Measurements from ENCODE around the gene MCAM. TPM values are rescaled to one million over a fixed set of nuclear protein-coding genes. Genes with fewer than 3 reads are reported as not detected.
A peak's percentile ranks its signal among the peaks of the same experiment; 100 is the strongest.

The MCAM gene
- total RNA-seq, 2 experiments from 2014 or later = 6.5 to 6.6 TPM

GRCh38 chr11:119355091-119355843, 38.3 kb upstream of the MCAM start:
- POLR2A ChIA-PET = interaction anchor here (1.2 kb wide), 1 partner anchor 20 kb away, joined by 3 read pairs; no protein-coding TSS in a partner anchor
- no peaks in the 10 kb centered on the region for H3K9me3 Mint-ChIP-seq
- peaks cover 41% of the 10 kb centered on the region for H3K27me3 Mint-ChIP-seq
- no peak overlapping the region for H3K27ac Mint-ChIP-seq
- CTCF ChIA-PET = interaction anchor here (0.6 to 4.4 kb wide), 26 partner anchors 7 to 971 kb away, joined by 3 to 115 read pairs (median 6); partner anchors contain the start of genes C1QTNF5, RNF26 and USP2
- no peak for DNase-seq
- no peaks in the 10 kb centered on the region for H3K36me3 Mint-ChIP-seq (ENCODE audit: low read depth)
- peaks cover 19% of the 10 kb centered on the region for H3K4me1 Mint-ChIP-seq
- H3K4me3 Mint-ChIP-seq = no peak overlapping the region

- H3K4me1 Mint-ChIP-seq = peaks cover 13% of the 10 kb centered on the region
- ChIA-PET POLR2A (no interaction called here), CTCF (interaction anchor here (0.9 to 1.1 kb wide), 3 partner anchors 14 to 122 kb away, joined by 3 to 5 read pairs (median 5); no protein-coding TSS in a partner anchor)
- no peak for DNase-seq
- no peak overlapping the region for H3K27ac Mint-ChIP-seq
- peaks cover 41% of the 10 kb centered on the region for H3K27me3 Mint-ChIP-seq
- H3K4me3 Mint-ChIP-seq = no peak overlapping the region
- no peaks in the 10 kb centered on the region for H3K36me3 Mint-ChIP-seq (ENCODE audit: low read depth)
- H3K9me3 Mint-ChIP-seq = no peaks in the 10 kb centered on the region
Measured at GRCh38 chr11:119352857-119353260, 35.9 kb upstream of the MCAM start.

DNA sequence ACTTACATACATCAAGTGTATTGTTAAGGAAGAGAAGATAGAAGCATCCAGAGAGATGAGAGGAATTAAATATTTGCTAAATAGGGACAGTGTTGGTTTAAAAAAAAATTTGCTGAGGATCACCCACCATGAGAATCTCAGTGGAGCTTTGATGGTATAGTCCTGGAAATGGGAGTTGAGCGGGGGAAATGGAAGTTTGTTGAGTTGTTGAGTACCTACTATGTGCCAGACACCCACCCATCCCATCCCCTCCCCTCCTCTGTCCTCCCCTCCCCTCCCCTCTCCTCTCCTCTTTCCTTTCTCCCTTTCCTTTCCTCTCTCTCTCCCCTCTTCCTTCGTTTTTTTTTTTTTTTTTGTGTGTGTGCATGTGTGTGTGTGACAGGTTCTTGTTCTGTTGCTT, 34.3 kb upstream of the MCAM start:
- H3K36me3 Mint-ChIP-seq (ENCODE audit: low read depth) = no peaks in the 10 kb centered on the region
- DNase-seq = no peak
- H3K4me1 Mint-ChIP-seq = peaks cover 9% of the 10 kb centered on the region
- H3K27ac Mint-ChIP-seq = no peak overlapping the region
- CTCF ChIA-PET = interaction anchor here (2.6 kb wide), 1 partner anchor 13 kb away, joined by 15 read pairs; no protein-coding TSS in a partner anchor
- POLR2A ChIA-PET = no interaction called here
- no peak overlapping the region for H3K4me3 Mint-ChIP-seq
- no peaks in the 10 kb centered on the region for H3K9me3 Mint-ChIP-seq
- H3K27me3 Mint-ChIP-seq = peaks cover 39% of the 10 kb centered on the region

- Mint-ChIP-seq H3K27ac (peak overlapping the region; percentile 74), H3K27me3 (peaks cover 31% of the 10 kb centered on the region), H3K4me1 (peaks cover 6% of the 10 kb centered on the region), H3K4me3 (no peak overlapping the region), H3K9me3 (no peaks in the 10 kb centered on the region), H3K36me3 (ENCODE audit: low read depth) (no peaks in the 10 kb centered on the region)
- POLR2A ChIA-PET = interaction anchor here (1.1 kb wide), 1 partner anchor 12 kb away, joined by 3 read pairs; no protein-coding TSS in a partner anchor
- no peak for DNase-seq
- CTCF ChIA-PET = interaction anchor here (0.6 to 2.6 kb wide), 3 partner anchors 9 to 22 kb away, joined by 3 to 15 read pairs (median 4); partner anchors contain the start of gene C1QTNF5
Measured at GRCh38 chr11:119350302-119350701, 33.4 kb upstream of the MCAM start.

- Mint-ChIP-seq H3K4me1 (peaks cover 6% of the 10 kb centered on the region), H3K4me3 (no peak overlapping the region), H3K9me3 (no peaks in the 10 kb centered on the region), H3K27ac (no peak overlapping the region), H3K36me3 (ENCODE audit: low read depth) (no peaks in the 10 kb centered on the region), H3K27me3 (peaks cover 25% of the 10 kb centered on the region)
- ChIA-PET POLR2A (no interaction called here), CTCF (interaction anchor here (1.4 to 2.1 kb wide), 3 partner anchors 8 to 127 kb away, joined by 4 to 16 read pairs (median 10); no protein-coding TSS in a partner anchor)
- DNase-seq = no peak
Measured at GRCh38 chr11:119347940-119348605, 31.1 kb upstream of the MCAM start.

- Mint-ChIP-seq H3K27me3 (peaks cover 26% of the 10 kb centered on the region), H3K36me3 (ENCODE audit: low read depth) (no peaks in the 10 kb centered on the region), H3K27ac (no peak overlapping the region), H3K4me3 (no peak overlapping the region), H3K9me3 (no peaks in the 10 kb centered on the region), H3K4me1 (peaks cover 6% of the 10 kb centered on the region)
- CTCF ChIA-PET = interaction anchor here (1.4 to 2.1 kb wide), 3 partner anchors 9 to 127 kb away, joined by 4 to 16 read pairs (median 10); no protein-coding TSS in a partner anchor
- POLR2A ChIA-PET = no interaction called here
- DNase-seq = no peak
Measured at GRCh38 chr11:119347242-119347641, 30.3 kb upstream of the MCAM start.

GRCh38 chr11:119346605-119347004, 29.7 kb upstream of the MCAM start, which contains the start of gene MFRP:
TSS of gene MFRP (minus strand) at chr11:119346705. CDS start at chr11:119346513, 192 bp downstream.
- DNase-seq = no peak
- Mint-ChIP-seq H3K27ac (no peak within 1 kb of the TSS), H3K4me3 (no peak within 1 kb of the TSS), H3K36me3 (ENCODE audit: low read depth) (no peaks in the 10 kb centered on the region), H3K4me1 (peaks cover 6% of the 10 kb centered on the region), H3K9me3 (no peaks in the 10 kb centered on the region), H3K27me3 (peaks cover 26% of the 10 kb centered on the region)
- ChIA-PET CTCF (no interaction called here), POLR2A (no interaction called here)

GRCh38 chr11:119345685-119346084, 28.8 kb upstream of the MCAM start:
- H3K27me3 Mint-ChIP-seq = peaks cover 28% of the 10 kb centered on the region
- H3K4me3 Mint-ChIP-seq = no peak overlapping the region
- H3K27ac Mint-ChIP-seq = no peak overlapping the region
- H3K9me3 Mint-ChIP-seq = no peaks in the 10 kb centered on the region
- ChIA-PET POLR2A (no interaction called here), CTCF (interaction anchor here (3.6 kb wide), 1 partner anchor 11 kb away, joined by 14 read pairs; no protein-coding TSS in a partner anchor)
- H3K4me1 Mint-ChIP-seq = peaks cover 12% of the 10 kb centered on the region
- DNase-seq = no peak
- no peaks in the 10 kb centered on the region for H3K36me3 Mint-ChIP-seq (ENCODE audit: low read depth)

- Mint-ChIP-seq H3K9me3 (no peaks in the 10 kb centered on the region), H3K4me3 (no peak overlapping the region), H3K27ac (no peak overlapping the region), H3K4me1 (peaks cover 7% of the 10 kb centered on the region), H3K27me3 (peaks cover 29% of the 10 kb centered on the region), H3K36me3 (ENCODE audit: low read depth) (no peaks in the 10 kb centered on the region)
- ChIA-PET POLR2A (no interaction called here), CTCF (interaction anchor here (0.6 to 3.6 kb wide), 5 partner anchors 12 to 65 kb away, joined by 3 to 14 read pairs (median 4); no protein-coding TSS in a partner anchor)
- no peak for DNase-seq
Measured at GRCh38 chr11:119344291-119345010, 27.5 kb upstream of the MCAM start.

DNA sequence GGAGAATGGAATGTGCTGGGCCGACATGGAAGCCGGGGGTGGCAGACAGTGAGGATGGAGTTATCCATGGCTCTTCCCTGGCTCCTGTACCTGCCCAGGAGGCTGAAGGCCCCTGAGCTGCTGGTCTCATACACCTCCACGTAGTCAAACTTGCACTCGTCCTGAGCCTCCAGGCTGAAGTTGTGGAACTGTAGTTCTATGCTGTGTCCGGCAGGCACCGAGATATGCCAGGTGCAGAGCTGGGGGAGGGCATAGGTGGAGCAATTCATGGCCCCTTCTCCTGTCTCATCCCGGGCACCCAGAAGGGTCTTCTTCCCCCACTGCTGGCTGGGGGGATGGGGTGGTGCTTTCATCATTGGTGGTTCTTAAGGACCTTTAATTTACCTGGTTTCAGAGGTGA, 26.8 kb upstream of the MCAM start:
- Mint-ChIP-seq H3K36me3 (ENCODE audit: low read depth) (peaks cover 2% of the 10 kb centered on the region), H3K27ac (no peak overlapping the region), H3K9me3 (no peaks in the 10 kb centered on the region), H3K4me1 (peaks cover 13% of the 10 kb centered on the region), H3K27me3 (peaks cover 36% of the 10 kb centered on the region), H3K4me3 (no peak overlapping the region)
- no peak for DNase-seq
- POLR2A ChIA-PET = no interaction called here
- CTCF ChIA-PET = interaction anchor here (0.6 to 3.6 kb wide), 3 partner anchors 13 to 31 kb away, joined by 3 to 14 read pairs (median 3); no protein-coding TSS in a partner anchor

DNA sequence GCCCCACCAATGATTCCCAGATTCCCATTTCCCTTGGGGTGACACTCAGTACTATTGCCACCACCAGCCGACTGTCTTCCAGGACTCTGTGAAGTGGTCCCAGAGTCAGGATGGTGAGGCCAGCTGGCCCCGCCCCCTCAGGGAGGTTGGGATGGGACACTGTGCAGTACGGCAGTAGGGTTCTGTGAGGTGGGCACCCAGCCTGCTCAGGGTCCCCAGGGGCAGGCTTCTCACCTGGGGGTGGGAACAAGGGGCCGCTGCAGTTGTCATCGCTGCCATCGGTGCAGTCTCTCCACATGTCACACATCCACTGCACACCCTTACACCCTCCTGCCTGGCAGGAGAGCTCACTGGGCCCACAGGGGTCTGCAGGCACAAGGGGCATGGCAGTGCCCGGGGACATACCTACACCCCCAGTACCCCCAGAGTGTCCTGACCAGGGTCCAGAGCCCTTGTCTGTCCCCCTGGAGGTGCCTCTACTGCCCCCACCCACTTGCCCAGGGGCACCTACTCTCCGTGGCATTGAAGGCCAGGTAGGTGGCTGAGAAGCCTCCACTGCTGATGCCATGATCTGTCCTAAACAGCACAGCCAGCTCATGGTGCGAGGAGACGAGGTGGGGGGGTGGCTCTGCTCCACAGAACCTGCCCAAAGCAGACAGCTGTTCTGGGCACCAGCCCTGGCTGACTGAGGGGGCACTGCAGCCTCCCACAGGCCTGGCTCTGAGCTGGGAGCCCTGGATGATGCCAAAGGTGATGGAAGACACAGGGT, 25.6 kb upstream of the MCAM start:
- Mint-ChIP-seq H3K36me3 (ENCODE audit: low read depth) (peaks cover 5% of the 10 kb centered on the region), H3K27ac (no peak overlapping the region), H3K27me3 (peaks cover 40% of the 10 kb centered on the region), H3K4me1 (peaks cover 21% of the 10 kb centered on the region), H3K4me3 (no peak overlapping the region), H3K9me3 (no peaks in the 10 kb centered on the region)
- DNase-seq = no peak
- CTCF ChIA-PET = interaction anchor here (0.8 to 3.6 kb wide), 2 partner anchors 10 to 14 kb away, joined by 3 to 14 read pairs; no protein-coding TSS in a partner anchor
- POLR2A ChIA-PET = no interaction called here

- peaks cover 27% of the 10 kb centered on the region for H3K4me1 Mint-ChIP-seq
- POLR2A ChIA-PET = no interaction called here
- no peak overlapping the region for H3K27ac Mint-ChIP-seq
- H3K4me3 Mint-ChIP-seq = no peak overlapping the region
- peaks cover 37% of the 10 kb centered on the region for H3K27me3 Mint-ChIP-seq
- peaks cover 7% of the 10 kb centered on the region for H3K36me3 Mint-ChIP-seq (ENCODE audit: low read depth)
- DNase-seq = no peak
- H3K9me3 Mint-ChIP-seq = no peaks in the 10 kb centered on the region
- CTCF ChIA-PET = interaction anchor here (1.3 to 6.7 kb wide), 3 partner anchors 8 to 18 kb away, joined by 3 to 136 read pairs (median 10); no protein-coding TSS in a partner anchor
Measured at GRCh38 chr11:119342023-119342300, 25.0 kb upstream of the MCAM start.

Data from activated CD4-positive, alpha-beta memory T cell treated with anti-CD3 and anti-CD28 coated beads, Interleukin-2, amount 10 ng/mL, durations not matched to agents 7 days and 5 days (primary cell).